Renal pelvis (tissue), 4 donors: Measurements from ENCODE around the gene SMIM24. TPM values are rescaled to one million over a fixed set of nuclear protein-coding genes. Genes with fewer than 3 reads are reported as not detected.
"Not testable (repeated sequence)": the region's sequence is repeated elsewhere in the genome, so short reads cannot be mapped to it uniquely, and the experiment has no call there.

Source experiments
- DNase-seq: peaks from one replicate; pipeline ENCODE4 v3.0.0-alpha.2; 2013
- polyA plus RNA-seq, 3 donors: library from polyadenylated mRNA; unstranded; fragments of 120-200 nt; gene quantifications; one replicate each; pipeline ENCODE4 v1.2.1, GENCODE V29; 2013; ENCODE audit not compliant: insufficient read length in 3 of 3

SMIM24 gene
- polyA plus RNA-seq, 3 donors = 514 to 578 (median 532) TPM

GRCh38 chr19:3459965-3460582 is 20.3 kb downstream of the SMIM24 start:
- DNase-seq = no peak

DNA sequence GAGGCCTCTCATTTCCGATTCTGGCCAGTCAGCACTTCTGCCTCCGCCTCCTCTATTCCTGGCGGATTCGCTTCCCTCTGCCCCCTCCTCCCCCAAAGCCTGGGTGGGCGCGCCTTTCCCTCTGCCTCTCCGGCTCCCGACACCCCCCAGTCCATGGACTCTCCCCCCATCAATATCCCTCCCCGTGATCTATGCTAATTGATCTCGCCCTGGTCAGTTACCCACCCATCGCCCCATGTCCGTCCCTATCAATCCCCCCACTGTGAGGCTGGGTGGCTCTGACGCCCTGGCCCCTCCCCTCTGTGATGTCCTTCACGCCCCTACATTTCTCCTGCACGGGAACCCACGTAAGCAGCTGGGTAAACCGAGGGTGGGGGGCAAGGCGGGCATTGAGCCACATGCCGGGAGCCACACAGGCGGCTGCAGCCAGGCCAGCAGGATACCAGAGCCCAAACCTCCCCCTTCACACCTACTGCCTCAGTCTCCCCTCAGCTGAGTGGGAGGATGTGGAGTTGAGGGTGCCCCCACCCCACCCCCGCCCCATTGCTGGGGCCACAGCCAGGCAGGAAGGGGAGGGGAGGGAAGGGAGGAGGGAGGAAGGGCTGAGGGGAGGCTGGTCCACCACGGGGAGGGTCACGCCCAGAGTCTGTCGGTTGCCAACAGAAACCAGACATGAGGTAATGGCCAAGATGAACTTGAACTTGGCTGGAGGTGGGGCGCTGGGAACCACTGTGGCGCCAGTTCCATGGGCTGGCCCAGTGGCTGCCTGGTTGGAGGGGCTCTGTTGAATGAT is 21.0 kb downstream of the SMIM24 start:
- DNase-seq = peak; percentile 89

GRCh38 chr19:3458229-3459088 is 21.9 kb downstream of the SMIM24 start:
- DNase-seq = no peak

DNA sequence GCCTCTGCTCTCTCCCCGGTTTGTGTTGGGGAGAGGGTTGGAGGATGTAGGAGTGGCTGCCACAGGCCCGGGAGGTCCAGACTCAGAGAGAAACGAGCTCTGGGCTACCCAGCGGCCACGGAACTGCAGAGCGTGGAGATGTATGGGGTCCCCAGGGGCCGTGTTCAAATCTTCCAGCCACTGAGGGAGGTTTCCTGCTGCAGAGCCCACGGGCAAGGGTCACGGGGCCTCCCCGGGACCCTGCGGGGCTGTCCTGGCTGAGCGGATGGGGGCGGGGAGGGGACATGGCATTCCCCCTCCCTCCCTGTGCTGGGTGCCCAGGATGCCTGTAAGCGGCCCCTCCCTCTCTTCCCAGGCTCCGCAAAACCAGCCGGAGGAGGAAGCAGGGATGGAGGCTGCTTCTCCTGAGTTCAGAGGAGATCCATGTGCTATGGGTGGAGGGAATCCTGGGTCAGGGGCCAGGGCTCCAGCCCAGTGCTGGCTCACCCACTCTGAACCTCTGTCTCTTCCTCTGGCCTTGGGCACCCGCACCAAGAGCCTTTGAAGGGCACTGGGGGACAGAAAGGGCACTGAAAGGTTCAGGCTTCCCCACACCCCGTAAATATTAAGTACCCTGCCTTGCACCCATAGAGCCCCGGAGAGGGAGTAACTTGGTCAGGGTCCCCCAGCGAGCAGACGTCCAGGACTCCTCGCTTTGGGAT is 22.6 kb downstream of the SMIM24 start:
- no peak for DNase-seq

DNA sequence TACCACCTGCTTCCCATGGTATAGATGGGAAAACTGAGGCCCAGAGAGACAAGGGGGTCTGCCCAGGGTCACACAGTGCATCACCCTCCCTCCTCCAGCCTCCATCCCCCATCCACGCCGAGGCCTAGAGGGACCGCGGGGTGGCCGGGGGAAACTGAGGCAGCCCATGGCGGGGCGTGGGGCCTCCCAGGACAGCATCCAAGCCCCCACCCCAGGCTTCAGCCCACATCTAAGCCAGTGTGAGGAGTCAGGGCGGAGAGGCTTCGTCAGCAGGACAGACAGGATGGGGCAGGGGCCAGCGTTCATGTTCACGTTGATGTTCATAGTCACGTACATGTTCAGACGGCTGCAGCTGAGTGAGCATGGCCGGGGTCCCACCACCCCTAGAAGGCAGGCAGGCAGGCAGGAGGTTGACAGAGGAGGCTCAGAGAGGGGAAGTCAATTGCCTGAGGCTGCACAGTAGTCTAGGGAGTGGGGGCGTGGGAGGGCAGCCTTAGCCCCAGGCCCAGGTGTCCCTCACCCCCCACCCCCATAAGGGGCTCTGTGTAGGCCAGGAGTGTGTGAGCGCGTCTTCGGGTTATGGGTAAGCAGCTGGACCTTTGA is 23.3 kb downstream of the SMIM24 start:
- DNase-seq = no peak

DNA sequence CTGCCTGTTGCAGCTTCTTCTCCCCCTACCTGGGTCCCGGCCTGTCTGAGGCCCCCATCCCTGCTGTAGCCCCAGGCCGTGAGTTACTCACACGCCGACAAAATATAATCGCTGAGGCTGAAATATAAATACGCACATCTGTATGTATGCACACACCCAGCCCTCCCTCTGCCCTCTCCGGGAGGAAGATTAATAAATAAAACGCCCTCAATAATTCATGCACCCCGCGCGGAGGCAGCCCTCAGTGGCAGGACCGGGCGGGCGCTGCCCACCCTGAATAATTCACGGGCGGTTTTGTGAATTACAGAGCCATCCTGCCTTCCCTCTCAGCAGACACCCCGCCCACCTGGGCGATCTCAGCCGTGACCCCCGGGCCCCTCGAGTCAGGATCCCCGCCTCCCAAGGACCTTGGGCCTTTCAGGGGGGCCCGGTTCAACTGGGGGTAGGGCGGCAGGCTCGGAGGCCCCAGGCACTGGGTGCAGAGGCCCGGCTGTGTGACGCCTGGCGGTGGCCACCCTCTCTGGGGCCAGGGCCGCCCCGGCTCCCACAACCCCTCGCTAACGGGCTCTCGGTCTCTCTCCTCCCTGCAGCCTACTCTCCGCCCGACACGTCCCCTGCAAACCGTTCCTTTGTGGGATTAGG is 24.2 kb downstream of the SMIM24 start:
- no peak for DNase-seq

- DNase-seq = no peak
Measured at GRCh38 chr19:3455393-3455955, 24.9 kb downstream of the SMIM24 start.

DNA sequence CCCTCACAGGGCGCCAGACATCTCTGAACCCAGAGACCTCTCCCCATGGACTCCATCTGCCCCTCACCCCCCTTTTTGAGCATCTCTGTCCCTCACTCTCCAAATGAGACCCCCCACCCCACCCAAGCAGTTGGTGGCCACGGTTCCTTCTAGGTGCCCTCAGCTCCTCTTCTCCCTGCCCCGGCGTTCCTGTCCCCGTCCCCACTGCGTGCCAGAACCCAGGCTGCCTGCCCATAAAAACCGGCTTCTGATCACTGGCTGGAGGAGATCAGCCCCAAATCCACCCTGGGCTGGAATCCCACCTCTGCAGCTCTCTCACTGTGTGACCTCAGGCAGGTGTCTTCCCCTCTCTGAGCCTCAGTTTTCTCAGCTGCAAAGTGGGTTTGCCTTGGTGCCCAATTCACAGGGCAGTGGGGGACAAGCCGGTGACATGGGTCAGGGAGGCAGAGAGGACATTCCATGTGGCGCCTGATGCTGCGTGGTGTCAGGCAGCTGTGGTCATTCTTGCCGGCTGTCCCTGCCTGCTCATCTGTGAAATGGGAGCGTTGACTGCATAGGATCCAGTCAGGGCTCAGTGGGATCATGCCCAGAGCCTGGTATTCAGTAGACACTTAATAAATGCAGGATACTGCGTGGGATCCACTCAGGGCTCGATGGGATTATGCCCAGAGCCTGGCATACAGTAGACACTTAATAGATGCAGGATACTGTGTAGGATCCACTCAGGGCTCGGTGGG is 25.5 kb downstream of the SMIM24 start:
- no peak for DNase-seq

- DNase-seq = no peak
Measured at GRCh38 chr19:3453840-3454239, 26.5 kb downstream of the SMIM24 start.

GRCh38 chr19:3452942-3453214 is 27.4 kb downstream of the SMIM24 start:
- not testable (repeated sequence) for DNase-seq

DNA sequence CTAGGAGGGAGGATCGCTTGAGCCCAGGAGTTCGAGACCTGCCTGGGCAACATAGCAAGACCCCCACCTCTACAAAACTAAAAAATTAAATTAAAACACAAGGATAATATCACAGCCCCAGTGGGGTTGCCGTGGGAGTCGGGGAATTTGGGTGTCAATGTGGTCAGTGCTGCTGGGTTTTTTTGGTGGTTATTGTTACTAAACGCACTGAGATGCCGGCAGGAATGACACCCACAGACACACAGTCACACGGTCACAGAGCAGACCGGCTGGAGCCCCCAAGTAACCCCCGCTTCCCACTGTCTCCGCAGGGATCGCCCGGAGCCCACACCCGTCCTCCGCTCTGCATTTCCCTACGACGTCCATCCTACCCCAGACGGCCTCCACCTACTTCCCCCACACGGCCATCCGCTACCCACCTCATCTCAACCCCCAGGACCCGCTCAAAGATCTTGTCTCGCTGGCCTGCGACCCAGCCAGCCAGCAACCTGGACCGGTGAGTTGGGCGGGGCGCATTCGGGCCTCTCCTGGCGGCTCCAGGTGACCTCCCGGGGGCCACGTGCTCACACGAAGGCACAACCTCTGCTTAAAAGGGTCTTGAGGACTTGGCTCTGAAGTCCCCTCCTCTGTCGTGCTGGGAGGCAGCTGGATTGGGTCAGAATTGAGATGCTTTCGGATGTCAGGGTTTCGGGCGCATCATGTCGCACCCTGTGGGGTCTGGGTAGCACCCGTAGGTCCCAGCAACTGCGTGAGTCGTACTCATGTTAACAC is 28.0 kb downstream of the SMIM24 start:
- no peak for DNase-seq

DNA sequence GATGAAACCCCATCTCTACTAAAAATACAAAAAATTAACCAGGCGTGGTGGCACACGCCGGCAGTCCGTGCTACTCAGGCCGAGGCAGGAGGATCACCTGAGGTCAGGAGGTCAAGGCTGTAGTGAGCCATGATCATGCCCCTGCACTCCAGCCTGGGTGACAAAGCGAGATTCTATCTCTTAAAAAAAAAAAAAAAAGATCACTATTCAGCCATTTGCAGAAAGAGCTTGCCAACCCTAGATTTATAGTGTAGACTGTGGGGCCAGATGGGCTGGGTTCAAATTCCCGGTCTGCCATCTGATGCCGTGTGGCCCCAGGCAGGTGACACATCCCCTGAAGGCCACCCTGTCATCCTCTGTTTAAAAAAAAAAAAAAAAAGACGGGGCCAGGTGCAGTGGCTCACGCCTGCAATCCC is 28.9 kb downstream of the SMIM24 start:
- no peak for DNase-seq

DNA sequence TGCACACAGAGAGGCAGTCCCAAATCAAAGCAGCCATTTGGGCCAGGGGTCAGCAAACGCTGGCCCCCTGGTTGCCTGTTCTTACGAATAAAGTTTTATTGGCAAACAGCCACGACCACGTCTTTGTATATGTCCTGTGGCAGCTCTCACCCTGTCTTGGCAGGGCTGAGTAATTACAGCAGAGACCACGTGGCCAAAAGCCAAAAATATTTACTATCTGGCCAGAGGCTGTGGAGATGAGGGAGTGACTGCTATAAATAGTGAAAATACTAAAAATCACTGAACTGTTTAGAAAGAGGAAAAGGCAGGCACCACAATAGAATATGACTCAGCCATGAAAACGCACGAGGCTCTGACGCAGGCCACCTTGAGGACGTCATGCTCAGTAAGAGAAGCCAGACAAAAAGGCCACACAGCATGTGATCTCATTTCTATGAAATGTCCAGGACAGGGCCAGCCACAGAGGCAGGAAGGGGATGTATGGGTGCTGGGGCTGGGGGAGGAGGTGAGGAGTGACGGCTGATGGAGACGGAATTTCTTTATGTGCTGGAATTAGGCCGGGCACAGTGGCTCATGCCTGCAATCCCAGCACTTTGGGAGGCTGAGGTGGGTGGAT is 29.4 kb downstream of the SMIM24 start:
- peak; percentile 64 for DNase-seq

GRCh38 chr19:3448616-3449334 is 31.6 kb downstream of the SMIM24 start:
- DNase-seq = no peak

- DNase-seq = not testable (repeated sequence)
Measured at GRCh38 chr19:3446657-3447056, 33.7 kb downstream of the SMIM24 start.

DNA sequence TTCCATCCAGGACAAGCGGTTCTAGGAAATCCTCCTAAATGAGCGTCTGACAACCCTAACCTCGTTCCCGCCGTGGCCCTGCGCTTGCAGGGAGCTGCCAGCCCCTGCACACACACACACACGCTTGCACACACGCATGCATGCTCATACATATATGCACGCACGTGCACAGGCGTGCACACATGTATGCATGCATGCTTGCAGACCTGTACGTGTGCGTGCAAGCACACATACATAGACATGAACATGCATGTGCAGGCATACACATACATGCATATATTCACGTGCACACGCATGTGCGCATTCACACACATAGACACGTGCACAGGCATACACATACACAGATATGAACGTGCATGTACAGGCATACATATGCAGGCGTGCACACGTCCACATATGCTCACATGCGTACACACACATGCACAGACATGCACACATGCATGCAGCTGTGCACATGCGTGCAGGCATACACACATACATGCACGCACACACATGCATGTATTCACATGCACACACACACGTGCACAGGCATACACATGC is 35.6 kb downstream of the SMIM24 start:
- DNase-seq = no peak

DNA sequence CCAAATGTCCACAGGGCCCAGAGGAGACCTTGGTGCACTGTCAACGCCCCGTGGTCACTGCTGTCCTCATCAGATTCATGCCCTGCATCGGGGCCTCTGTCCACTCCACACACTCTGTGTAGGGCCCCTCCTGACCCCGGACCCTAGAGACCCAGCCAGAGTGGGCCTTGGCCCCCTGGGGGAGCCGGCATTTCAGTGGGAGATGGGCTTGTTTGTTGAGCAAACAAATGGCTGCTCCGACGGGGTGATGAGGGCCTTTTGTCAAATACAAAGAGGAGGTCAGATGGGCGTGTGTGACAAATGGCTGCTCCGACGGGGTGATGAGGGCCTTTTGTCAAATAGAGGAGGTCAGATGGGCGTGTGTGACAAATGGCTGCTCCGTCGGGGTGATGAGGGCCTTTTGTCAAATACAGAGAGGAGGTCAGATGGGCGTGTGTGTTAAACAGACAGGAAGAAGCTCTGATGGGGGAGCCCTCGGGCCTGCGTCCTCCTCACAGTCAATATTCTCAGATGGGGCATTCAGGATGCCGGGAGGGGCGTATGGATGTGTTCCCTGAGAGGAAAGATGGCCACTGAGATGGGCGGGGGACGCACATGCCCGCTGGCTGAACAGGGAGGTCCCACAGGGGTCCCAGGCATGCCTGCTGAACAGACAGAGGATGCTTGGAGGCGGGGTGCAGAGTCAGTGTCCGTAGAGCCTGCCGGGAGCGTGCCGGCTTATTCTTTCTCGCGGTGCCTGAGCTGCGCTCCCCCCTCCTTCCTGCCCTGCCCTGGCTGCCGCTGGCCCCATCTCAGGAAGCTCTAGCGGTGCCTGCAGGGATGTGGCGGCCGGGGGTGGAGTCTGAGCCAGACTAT is 36.3 kb downstream of the SMIM24 start:
- DNase-seq = no peak
